ENCODE results near the gene DENND2A. TPM values are rescaled to one million over a fixed set of nuclear protein-coding genes. Genes with fewer than 3 reads are reported as not detected.
"Not testable (repeated sequence)": the region's sequence is repeated elsewhere in the genome, so short reads cannot be mapped to it uniquely, and the experiment has no call there.

Gene DENND2A
- total RNA-seq, 1 experiment from 2014 or later: not detected

- DNase-seq (ENCODE audit: low spot score): not testable (repeated sequence)
These were observed 20.6 kb downstream of the DENND2A start for GRCh38 chr7:140619915-140620510.

- no peak for DNase-seq (ENCODE audit: low spot score)
These were observed 21.4 kb downstream of the DENND2A start for GRCh38 chr7:140619176-140619575.

GRCh38 chr7:140618306-140618705 lies 22.3 kb downstream of the DENND2A start:
- DNase-seq (ENCODE audit: low spot score): no peak

GRCh38 chr7:140617081-140617480 lies 23.5 kb downstream of the DENND2A start:
- DNase-seq (ENCODE audit: low spot score): no peak

GRCh38 chr7:140616328-140616727 lies 24.3 kb downstream of the DENND2A start:
- DNase-seq (ENCODE audit: low spot score): no peak

- no peak for DNase-seq (ENCODE audit: low spot score)
These were observed 29.0 kb downstream of the DENND2A start for GRCh38 chr7:140611641-140612040.

GRCh38 chr7:140610204-140611165 lies 30.1 kb downstream of the DENND2A start:
- no peak for DNase-seq (ENCODE audit: low spot score)

GRCh38 chr7:140609646-140610045 lies 31.0 kb downstream of the DENND2A start:
- no peak for DNase-seq (ENCODE audit: low spot score)

GRCh38 chr7:140607441-140607989 lies 33.1 kb downstream of the DENND2A start:
- no peak for DNase-seq (ENCODE audit: low spot score)

GRCh38 chr7:140605337-140605736 lies 35.3 kb downstream of the DENND2A start:
- no peak for DNase-seq (ENCODE audit: low spot score)

- DNase-seq (ENCODE audit: low spot score): no peak
These were observed 35.9 kb downstream of the DENND2A start for GRCh38 chr7:140604760-140605159.

- DNase-seq (ENCODE audit: low spot score): no peak
These were observed 36.5 kb downstream of the DENND2A start for GRCh38 chr7:140604076-140604475.

GRCh38 chr7:140601566-140602174 lies 38.9 kb downstream of the DENND2A start:
- no peak for DNase-seq (ENCODE audit: low spot score)

GRCh38 chr7:140600341-140600740 lies 40.3 kb downstream of the DENND2A start:
- DNase-seq (ENCODE audit: low spot score): no peak

GRCh38 chr7:140597428-140597949 lies 43.1 kb downstream of the DENND2A start:
- DNase-seq (ENCODE audit: low spot score): no peak

- DNase-seq (ENCODE audit: low spot score): no peak
These were observed 43.8 kb downstream of the DENND2A start for GRCh38 chr7:140596519-140597427.

- no peak for DNase-seq (ENCODE audit: low spot score)
These were observed 45.0 kb downstream of the DENND2A start for GRCh38 chr7:140595468-140596092.

GRCh38 chr7:140594131-140594691 lies 46.4 kb downstream of the DENND2A start:
- DNase-seq (ENCODE audit: low spot score): no peak

- no peak for DNase-seq (ENCODE audit: low spot score)
These were observed 47.0 kb downstream of the DENND2A start for GRCh38 chr7:140593672-140593982.

Data from HT-29 (cell line).